ENCODE data around the gene GATA2. TPM values are rescaled to one million over a fixed set of nuclear protein-coding genes. Genes with fewer than 3 reads are reported as not detected.
A peak's percentile ranks its signal among the peaks of the same experiment; 100 is the strongest.

Gene GATA2
- total RNA-seq, 1 experiment from 2014 or later, result 18.6 TPM

GRCh38 chr3:128487538-128487812 lies 5.5 kb downstream of the GATA2 start:
- peak overlapping the region; percentile 75 to 76 for H3K4me3 ChIP-seq (replicated peaks in 1 of 2; ENCODE audit: low read depth in 1 of 2, low read length in 2 of 2)
- no peak overlapping the region for H2AFZ ChIP-seq (ENCODE audit: low read depth, low read length, poor library complexity, severe bottlenecking)
- BruUV-seq (replicated peaks), result no TSS peak
- ChIA-PET CTCF (no interaction called here), POLR2A (no interaction called here), RAD21 (ENCODE audit: low non-redundant PET in 1 of 2, low total read pairs in 2 of 2, uncharacterized antibody in 2 of 2, unreplicated experiment in 2 of 2) (no interaction called here)
- H3K9me2 ChIP-seq (ENCODE audit: insufficient read depth), result no peaks in the 10 kb centered on the region
- H3K4me2 ChIP-seq (ENCODE audit: low read length), result peak overlapping the region; percentile 100
- H3K79me2 ChIP-seq (ENCODE audit: insufficient read depth, low read length), result peaks cover 40% of the 10 kb centered on the region; the same call in 1 of the 2 replicates
- no peaks in the 10 kb centered on the region for H3K27me3 ChIP-seq (ENCODE audit: insufficient read depth, low read length)
- peak overlapping the region; percentile 82 for H3K27ac ChIP-seq (ENCODE audit: low read depth, low read length)
- DNase-seq (ENCODE audit: low read depth, low spot score) (no peak), ATAC-seq (no peak)
- no peak for TF ChIP-seq ELF1 (IDR thresholded peaks at IDR 0.05; ENCODE audit: borderline replicate concordance, low read depth)
- TF ChIP-seq POLR2AphosphoS5 (IDR thresholded peaks at IDR 0.05; ENCODE audit: low read depth, low read length), result no peak
- no peak for TF ChIP-seq CTCF (IDR thresholded peaks at IDR 0.05 in 2 of 3, conservative IDR thresholded peaks at IDR 0.05 in 1 of 3; ENCODE audit: borderline replicate concordance in 1 of 3, insufficient read depth in 1 of 3, low read depth in 2 of 3, low read length in 2 of 3)
- no peak for TF ChIP-seq ZNF274 (IDR thresholded peaks at IDR 0.05; ENCODE audit: low read depth, low read length)
- no peak for TF ChIP-seq RAD21 (IDR thresholded peaks at IDR 0.05; ENCODE audit: low read depth)
- TF ChIP-seq EZH2phosphoT487 (IDR thresholded peaks at IDR 0.05; ENCODE audit: borderline replicate concordance), result no peak
- TF ChIP-seq MAX (IDR thresholded peaks at IDR 0.05), result no peak
- TF ChIP-seq ATF3 (IDR thresholded peaks at IDR 0.05), result no peak
- TF ChIP-seq FOSL1 (IDR thresholded peaks at IDR 0.05; ENCODE audit: low read depth), result no peak
- no peak for TF ChIP-seq SIN3A (IDR thresholded peaks at IDR 0.05; ENCODE audit: low read depth)
- no peak for TF ChIP-seq CEBPB (IDR thresholded peaks at IDR 0.05; ENCODE audit: low read depth)
- no peak for TF ChIP-seq JUND (IDR thresholded peaks at IDR 0.05)
- no peak for TF ChIP-seq CBX3 (IDR thresholded peaks at IDR 0.05; ENCODE audit: low read depth)
- TF ChIP-seq ZFX (IDR thresholded peaks at IDR 0.05), result no peak
- TF ChIP-seq ZBTB33 (IDR thresholded peaks at IDR 0.05; ENCODE audit: extremely low read depth, insufficient replicate concordance, low read length), result no peak
- TF ChIP-seq TCF7L2 (IDR thresholded peaks at IDR 0.05; ENCODE audit: borderline replicate concordance, extremely low read depth, insufficient read depth, insufficient read length), result no peak
- no peak for TF ChIP-seq REST (IDR thresholded peaks at IDR 0.05; ENCODE audit: low read depth)
- no peak for TF ChIP-seq POLR2A (IDR thresholded peaks at IDR 0.05; ENCODE audit: borderline replicate concordance, extremely low read depth, insufficient read depth, insufficient read length)
- no peak for TF ChIP-seq EZH2 (IDR thresholded peaks at IDR 0.05)
- intact Hi-C loops (cut with micrococcal nuclease), result loop anchor here (5.0 kb wide), 1 partner anchor 70 kb away; no protein-coding TSS in a partner anchor
- H3K4me1 ChIP-seq (ENCODE audit: control insufficient read depth in 1 of 2, insufficient read depth in 2 of 2, low read length in 2 of 2), result peaks cover 7 to 27% of the 10 kb centered on the region in 2 experiments
- peaks cover 0 to 14% of the 10 kb centered on the region in 2 experiments; a peak in 3 of 4 replicates for H3K36me3 ChIP-seq (ENCODE audit: control insufficient read depth in 1 of 2, insufficient read depth in 2 of 2, low read length in 2 of 2)
- no peaks in the 10 kb centered on the region for H4K20me1 ChIP-seq (ENCODE audit: insufficient read depth)
- H3K9ac ChIP-seq (ENCODE audit: low read length), result peak overlapping the region; percentile 82
- H3K9me3 ChIP-seq (ENCODE audit: control insufficient read depth in 1 of 2, insufficient read depth in 1 of 2, low read depth in 1 of 2, low read length in 2 of 2), result no peaks in the 10 kb centered on the region
